Measurements from ENCODE around the gene CROCC.
"Not testable (repeated sequence)": the region's sequence is repeated elsewhere in the genome, so short reads cannot be mapped to it uniquely, and the experiment has no call there.

Gene CROCC

GRCh38 chr1:16916036-16916880 is 5.5 kb upstream of the CROCC start:
- DNase-seq (ENCODE audit: low spot score): not testable (repeated sequence)

- DNase-seq (ENCODE audit: low spot score): no peak
Measured at GRCh38 chr1:16918371-16918770, 3.4 kb upstream of the CROCC start.

- DNase-seq (ENCODE audit: low spot score): not testable (repeated sequence)
Measured at GRCh38 chr1:16918936-16919665, 2.6 kb upstream of the CROCC start.

- DNase-seq (ENCODE audit: low spot score): no peak
Measured at GRCh38 chr1:16920951-16921350, 780 bp upstream of the CROCC start.

DNA sequence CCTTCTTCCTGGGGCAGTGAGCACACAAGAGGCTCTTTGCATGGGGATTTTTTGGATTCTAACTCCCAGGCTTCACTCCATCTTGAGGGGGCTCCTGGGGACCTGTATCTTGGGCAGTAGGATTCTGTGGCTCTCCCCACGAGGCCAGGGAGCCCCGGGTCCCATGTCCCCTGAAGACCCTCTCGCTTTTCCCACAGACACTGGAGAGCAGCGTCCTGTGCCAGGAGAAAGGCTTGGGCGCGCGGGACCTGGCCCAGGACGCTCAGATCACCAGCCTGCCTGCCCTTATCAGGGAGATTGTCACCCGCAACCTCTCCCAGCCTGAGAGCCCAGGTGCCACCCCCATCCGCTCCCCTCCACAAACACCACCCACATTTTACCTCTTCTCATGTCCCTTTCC is 735 bp downstream of the CROCC start:
- no peak for DNase-seq (ENCODE audit: low spot score)

DNA sequence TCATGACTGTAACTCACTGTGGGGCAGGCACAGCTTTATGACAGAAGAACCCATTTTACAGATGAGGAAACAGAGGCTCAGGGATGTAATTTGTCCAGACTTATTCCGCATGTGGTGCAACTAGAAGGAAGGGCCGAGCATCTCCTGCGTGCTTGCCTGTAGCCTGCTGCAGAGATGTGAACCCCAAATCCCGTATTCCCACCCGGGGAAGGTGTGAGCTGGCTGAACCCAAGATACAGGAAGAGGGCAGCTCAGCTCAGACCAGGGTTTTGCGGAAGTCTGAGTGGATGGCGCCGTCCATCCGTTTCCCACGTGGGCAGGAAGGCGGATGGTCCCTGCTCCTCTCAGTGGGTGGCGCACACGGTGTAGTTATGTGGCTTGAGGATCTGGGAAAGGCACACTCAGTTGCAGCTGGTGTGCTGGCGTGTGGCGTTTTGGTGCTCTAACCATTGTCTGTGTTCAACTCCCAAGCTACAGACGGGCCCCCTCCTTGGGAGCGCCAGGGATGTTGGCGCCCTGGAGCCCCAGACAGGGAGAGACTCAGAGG is 1.2 kb downstream of the CROCC start:
- DNase-seq (ENCODE audit: low spot score): no peak

DNA sequence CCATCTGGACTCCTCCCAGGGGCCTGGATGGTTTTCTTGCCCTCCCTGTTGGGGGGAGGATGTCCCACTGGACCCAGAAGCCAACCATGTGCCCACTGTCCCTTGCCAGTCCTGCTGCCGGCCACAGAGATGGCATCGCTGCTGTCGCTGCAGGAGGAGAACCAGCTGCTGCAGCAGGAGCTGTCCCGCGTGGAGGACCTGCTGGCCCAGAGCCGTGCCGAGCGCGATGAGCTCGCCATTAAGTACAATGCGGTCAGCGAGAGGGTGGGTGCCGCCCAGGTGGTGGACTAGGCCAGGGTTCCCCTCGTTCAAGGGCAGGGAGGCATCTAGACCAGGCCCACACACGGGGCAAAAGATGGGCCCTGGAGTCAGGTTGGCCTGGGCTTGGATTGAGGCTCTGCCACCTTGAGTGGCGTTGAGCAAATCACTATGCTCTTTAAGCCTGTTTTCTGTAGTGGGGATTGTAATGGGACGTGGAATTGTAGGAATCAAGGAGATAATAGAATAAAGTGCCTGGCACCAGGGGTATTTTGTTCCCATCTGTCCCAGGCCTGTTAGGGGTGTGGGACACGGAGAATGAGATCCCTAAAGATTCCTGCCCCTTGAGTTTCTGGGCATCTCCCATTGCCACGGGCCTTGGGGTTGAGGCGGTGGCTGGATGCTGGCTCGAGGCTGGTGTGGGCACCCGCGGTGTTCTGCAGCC is 2.6 kb downstream of the CROCC start:
- no peak for DNase-seq (ENCODE audit: low spot score)

- no peak for DNase-seq (ENCODE audit: low spot score)
Measured at GRCh38 chr1:16924919-16925477, 3.3 kb downstream of the CROCC start.

- no peak for DNase-seq (ENCODE audit: low spot score)
Measured at GRCh38 chr1:16925635-16926490, 4.1 kb downstream of the CROCC start.

DNA sequence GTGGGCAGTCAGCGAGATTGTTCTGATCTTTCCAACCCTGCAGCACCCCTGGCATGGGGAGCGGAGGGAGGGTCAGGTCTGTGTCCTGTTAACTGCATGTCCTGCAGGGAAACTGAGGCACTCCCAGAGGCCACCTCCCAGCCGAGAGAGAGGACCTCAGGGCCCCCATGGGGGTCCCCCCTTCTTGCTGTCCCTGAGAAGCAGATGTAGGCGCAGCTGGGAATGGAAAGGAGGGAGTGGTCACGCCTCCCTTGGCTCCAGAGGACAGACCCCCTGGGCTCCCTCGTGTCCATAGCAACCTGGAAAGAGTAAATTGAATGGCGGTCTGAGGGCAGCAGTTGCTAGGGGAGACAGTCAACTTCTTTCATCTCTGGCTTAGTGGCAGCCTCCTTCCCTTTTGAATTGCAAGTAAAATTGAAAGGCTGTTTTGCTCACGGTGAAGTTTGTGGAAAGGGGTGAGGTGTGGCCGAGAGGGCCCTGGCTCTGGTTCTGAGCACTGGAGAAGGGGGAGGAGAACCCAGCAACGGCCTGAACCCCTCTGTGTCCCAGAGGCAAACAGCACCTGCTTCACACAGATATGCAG is 4.9 kb downstream of the CROCC start:
- no peak for DNase-seq (ENCODE audit: low spot score)

GRCh38 chr1:16927256-16927655 is 5.5 kb downstream of the CROCC start:
- no peak for DNase-seq (ENCODE audit: low spot score)

DNA sequence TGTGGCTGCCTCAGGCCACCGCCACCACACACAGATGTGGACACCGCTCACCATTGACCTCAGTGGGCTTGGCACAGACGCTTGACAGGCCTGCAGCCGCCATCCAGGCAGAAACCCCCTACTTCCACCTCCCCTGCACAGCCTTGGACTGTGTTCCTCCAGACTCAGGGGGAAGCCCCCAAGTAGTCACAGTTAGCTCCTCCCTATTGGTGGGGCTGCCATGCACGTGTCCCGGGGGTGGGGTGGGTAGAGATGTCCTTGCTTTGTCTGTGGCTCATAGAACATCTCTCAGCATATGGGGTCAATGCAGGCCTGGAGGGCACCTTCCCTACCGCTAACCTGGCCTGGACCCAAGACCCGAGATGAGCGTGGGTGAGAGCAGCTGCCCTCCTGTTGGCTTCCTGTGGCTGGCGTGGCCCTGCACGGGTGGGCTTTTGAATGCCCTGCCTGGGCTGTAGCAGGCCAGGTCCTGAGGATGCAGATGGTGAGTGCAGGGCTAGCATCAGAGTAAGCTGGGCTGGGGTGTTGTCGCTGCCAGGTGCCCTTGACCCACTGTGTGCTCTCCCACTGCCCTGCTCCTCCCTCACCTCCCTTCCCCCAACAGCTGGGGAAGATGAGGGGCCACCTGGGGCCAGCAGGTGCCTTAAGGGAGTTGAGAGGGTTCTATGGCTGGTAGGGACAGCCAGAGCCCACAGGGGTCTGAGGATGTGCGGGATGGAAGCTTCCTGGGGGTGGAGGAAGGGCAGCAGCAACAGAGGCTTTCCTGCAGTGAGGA is 6.2 kb downstream of the CROCC start:
- no peak for DNase-seq (ENCODE audit: low spot score)

DNA sequence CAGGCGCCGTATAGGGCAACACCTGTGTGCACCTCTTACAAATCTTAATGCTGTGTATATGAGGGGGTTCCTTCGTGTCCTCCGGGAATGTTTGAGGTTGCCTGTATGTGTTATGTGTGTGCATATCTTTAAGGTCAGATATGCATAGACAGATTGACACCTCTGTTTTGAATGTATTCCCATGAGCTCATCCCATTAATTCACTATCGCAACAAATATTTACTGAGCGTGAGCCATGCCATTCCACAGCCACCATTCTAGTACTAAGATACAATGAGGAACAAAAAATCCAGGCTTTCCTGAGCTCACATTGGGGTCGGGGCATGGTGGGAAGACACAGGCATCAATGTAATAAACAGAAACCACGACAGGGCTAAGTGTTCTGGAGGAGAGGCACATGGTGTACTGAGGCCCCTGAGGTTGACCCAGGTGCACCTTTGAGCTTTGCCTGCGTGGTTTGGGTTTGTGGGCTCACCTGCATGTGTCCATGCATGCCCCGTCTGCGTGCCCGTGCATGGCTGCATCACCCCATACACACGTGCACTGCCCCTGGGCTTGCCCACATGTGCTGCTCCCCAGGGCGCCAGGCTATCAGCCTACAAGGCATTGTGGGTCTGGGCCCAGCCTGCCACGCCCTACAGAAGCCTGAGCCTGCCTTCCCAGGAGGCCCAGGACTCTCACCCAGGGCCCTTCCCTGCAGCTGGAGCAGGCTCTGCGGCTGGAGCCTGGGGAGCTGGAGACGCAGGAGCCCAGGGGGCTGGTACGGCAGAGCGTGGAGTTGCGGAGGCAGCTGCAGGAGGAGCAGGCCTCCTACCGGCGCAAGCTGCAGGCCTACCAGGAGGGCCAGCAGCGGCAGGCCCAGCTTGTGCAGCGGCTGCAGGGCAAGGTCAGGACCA is 7.7 kb downstream of the CROCC start:
- not testable (repeated sequence) for DNase-seq (ENCODE audit: low spot score)

GRCh38 chr1:16931206-16931934 is 9.6 kb downstream of the CROCC start:
- not testable (repeated sequence) for DNase-seq (ENCODE audit: low spot score)

GRCh38 chr1:16933945-16934344 is 12.2 kb downstream of the CROCC start:
- not testable (repeated sequence) for DNase-seq (ENCODE audit: low spot score)

DNA sequence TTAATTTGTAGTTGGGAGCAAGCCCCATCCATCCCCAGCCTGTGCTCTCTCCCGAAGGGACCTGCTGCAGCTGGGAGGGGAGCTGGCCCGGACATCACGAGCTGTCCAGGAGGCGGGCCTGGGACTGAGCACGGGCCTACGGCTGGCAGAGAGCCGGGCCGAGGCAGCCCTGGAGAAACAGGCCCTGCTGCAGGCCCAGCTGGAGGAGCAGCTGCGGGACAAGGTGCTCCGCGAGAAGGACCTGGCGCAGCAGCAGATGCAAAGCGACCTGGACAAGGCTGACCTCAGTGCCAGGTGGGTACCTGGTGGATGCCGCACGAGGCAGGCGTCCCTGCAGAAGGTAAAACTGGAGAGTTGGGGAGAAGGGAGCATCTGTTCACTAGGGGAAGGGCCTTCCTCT is 14.8 kb downstream of the CROCC start:
- DNase-seq (ENCODE audit: low spot score): not testable (repeated sequence)

DNA sequence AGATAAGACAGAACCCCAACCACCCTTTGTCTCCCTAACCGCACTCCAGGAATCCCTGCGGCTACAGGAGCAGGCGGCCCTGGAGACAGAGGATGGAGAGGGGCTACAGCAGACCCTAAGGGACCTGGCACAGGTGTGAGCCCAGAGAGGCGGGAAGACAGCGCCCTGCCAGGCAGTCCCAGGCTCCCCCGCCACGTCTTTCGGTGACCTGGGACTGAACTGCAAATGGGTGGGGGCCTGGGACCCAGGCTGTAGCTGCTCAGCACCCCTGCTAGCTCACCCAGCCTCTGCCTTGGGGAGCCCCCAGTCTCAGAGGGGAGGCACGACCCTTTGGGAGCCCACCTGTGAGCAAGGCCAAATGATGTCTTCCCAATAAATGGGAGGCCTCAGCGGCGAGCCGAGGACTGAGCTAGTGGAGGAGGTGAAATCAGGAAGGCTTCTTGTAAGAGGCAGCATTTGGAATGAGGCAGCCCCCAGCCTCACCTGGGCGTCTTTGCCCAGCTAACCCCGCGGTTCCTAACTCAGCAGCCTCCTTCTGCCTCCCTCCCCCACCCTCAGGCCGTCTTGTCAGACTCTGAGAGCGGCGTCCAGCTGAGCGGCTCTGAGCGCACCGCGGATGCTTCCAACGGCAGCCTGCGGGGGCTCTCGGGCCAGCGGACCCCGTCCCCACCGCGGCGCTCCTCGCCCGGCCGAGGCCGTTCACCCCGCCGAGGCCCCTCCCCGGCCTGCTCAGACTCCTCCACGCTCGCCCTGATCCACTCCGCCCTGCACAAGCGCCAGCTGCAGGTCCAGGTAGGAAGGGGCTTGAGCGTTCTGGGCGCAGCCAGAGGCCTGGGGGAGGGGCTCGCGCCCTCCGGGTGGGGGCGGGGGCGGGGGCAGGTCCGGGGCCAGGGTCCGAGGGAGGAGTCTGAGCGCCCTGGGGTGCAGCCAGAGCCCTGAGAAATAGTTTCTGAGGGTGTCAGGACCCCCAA is 16.9 kb downstream of the CROCC start:
- DNase-seq (ENCODE audit: low spot score): no peak

Measured in LoVo (cell line).